GM19099 (cell line): ENCODE measurements around the gene LRRC42.

Source experiments
- POLR2A ChIP-seq: IDR thresholded peaks from 3 replicates; pipeline ENCODE4 v1.6.1; 2011; ENCODE audit warnings: low read depth; ENCODE audit not compliant: insufficient read length; ENCODE audit errors: extremely low read depth

Gene LRRC42

GRCh38 chr1:53931523-53931922 lies 14.6 kb upstream of the LRRC42 start:
- no peak for TF ChIP-seq POLR2A

GRCh38 chr1:53934170-53934765 lies 11.9 kb upstream of the LRRC42 start:
- TF ChIP-seq POLR2A: no peak

- no peak for TF ChIP-seq POLR2A
These were observed 9.7 kb upstream of the LRRC42 start for GRCh38 chr1:53936430-53936829.

- no peak for TF ChIP-seq POLR2A
These were observed 7.9 kb upstream of the LRRC42 start for GRCh38 chr1:53938136-53938830.

- TF ChIP-seq POLR2A: no peak
These were observed 3.8 kb upstream of the LRRC42 start for GRCh38 chr1:53942127-53942957.

- TF ChIP-seq POLR2A: no peak
These were observed 3.1 kb upstream of the LRRC42 start for GRCh38 chr1:53943090-53943489.

GRCh38 chr1:53943490-53944043 lies 2.6 kb upstream of the LRRC42 start:
- no peak for TF ChIP-seq POLR2A

- TF ChIP-seq POLR2A: no peak
These were observed 1.5 kb upstream of the LRRC42 start for GRCh38 chr1:53944469-53945182.

GRCh38 chr1:53945183-53945432 lies 1.0 kb upstream of the LRRC42 start:
- TF ChIP-seq POLR2A: no peak

GRCh38 chr1:53945433-53946251 lies 508 bp upstream of the LRRC42 start, which contains the start of gene IFT25:
Gene IFT25, minus strand, starts transcription at chr1:53945699. Its CDS starts 5,617 bp downstream, at chr1:53940082.
- TF ChIP-seq POLR2A: peak; percentile 92

- no peak for TF ChIP-seq POLR2A
These were observed 1.2 kb downstream of the LRRC42 start for GRCh38 chr1:53947172-53947907.

- no peak for TF ChIP-seq POLR2A
These were observed 2.1 kb downstream of the LRRC42 start for GRCh38 chr1:53948291-53948690.
